ENCODE data around the gene CDK5R1.

CDK5R1 gene

DNA sequence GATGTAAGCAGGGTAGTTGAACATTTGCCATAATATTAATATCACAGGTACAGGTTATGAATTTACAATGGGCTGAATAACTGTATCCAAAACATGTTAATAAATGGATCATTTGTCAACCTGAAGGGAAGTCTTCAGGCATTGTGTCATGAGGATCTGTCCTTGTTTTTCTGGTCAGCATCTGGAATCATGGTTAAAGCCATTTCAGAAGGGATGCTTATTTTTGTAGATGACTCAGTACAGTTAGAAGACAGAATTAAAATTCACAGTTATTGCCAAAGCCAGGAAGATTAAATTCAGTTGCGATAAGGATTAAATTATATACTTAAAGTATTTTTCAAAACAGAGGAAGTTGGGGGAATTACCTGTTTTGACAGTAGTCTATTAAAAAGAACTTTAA is 34.5 kb upstream of the CDK5R1 start:
- Histone ChIP-seq H3K9me3 (no peaks in the 10 kb centered on the region), H3K27me3 (no peaks in the 10 kb centered on the region), H3K4me3 (ENCODE audit: low read depth, low read length) (no peak overlapping the region), H3K4me1 (no peaks in the 10 kb centered on the region), H3K36me3 (peaks cover 36% of the 10 kb centered on the region)
- no peak for DNase-seq
- TF ChIP-seq, protein P1, sequence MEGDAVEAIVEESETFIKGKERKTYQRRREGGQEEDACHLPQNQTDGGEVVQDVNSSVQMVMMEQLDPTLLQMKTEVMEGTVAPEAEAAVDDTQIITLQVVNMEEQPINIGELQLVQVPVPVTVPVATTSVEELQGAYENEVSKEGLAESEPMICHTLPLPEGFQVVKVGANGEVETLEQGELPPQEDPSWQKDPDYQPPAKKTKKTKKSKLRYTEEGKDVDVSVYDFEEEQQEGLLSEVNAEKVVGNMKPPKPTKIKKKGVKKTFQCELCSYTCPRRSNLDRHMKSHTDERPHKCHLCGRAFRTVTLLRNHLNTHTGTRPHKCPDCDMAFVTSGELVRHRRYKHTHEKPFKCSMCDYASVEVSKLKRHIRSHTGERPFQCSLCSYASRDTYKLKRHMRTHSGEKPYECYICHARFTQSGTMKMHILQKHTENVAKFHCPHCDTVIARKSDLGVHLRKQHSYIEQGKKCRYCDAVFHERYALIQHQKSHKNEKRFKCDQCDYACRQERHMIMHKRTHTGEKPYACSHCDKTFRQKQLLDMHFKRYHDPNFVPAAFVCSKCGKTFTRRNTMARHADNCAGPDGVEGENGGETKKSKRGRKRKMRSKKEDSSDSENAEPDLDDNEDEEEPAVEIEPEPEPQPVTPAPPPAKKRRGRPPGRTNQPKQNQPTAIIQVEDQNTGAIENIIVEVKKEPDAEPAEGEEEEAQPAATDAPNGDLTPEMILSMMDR (IDR thresholded peaks at IDR 0.05; ENCODE audit: low read depth, low read length): no peak

DNA sequence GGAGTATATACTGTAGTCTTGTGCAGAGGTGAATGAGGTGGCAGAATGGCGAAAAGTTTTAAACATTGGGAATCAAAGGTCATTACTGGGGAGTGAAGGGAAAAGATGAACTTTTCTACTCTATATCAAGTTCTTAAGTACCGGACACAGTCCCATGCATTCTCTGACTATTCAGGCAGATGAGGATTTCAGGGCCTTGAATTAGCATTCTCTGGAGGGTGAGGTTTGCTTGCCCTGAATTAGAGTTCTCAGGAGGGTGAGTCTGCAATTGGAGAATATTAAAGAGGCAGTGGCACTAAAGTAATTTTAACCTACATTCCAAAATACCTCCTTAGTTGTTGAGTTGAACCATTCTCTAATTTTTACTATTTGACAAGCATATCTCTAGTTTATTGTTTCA is 33.4 kb upstream of the CDK5R1 start:
- peaks cover 41% of the 10 kb centered on the region for H3K36me3 ChIP-seq

DNA sequence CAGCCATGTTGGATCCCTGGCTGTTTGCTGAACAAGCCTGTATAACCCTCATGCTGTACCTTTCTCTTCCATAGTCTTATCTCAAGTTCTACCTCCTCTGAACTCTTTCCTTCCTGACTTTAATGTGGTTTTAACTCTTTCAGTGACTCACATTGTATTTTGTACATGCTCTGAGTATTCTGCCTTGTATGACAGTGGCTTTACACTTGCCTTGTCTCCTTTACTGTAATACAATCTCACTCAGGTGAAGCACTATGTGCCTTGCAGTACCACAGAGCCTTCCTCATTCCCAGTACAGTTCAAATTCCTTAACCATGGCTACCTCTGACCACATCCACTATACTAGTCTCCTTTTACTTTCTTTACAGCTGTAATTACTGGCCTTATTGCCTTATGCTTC is 28.4 kb upstream of the CDK5R1 start:
- Histone ChIP-seq H3K27me3 (no peaks in the 10 kb centered on the region), H3K9me3 (no peaks in the 10 kb centered on the region), H3K4me1 (no peaks in the 10 kb centered on the region), H3K36me3 (peaks cover 26% of the 10 kb centered on the region), H3K4me3 (ENCODE audit: low read depth, low read length) (no peak overlapping the region)
- no peak for DNase-seq
- TF ChIP-seq, protein P1 (IDR thresholded peaks at IDR 0.05; ENCODE audit: low read depth, low read length): no peak

More for the DNA sequence above, 33.4 kb upstream of the CDK5R1 start:
- H3K9me3 ChIP-seq: no peaks in the 10 kb centered on the region
- no peak for DNase-seq
- H3K27me3 ChIP-seq: no peaks in the 10 kb centered on the region
- no peak overlapping the region for H3K4me3 ChIP-seq (ENCODE audit: low read depth, low read length)
- no peaks in the 10 kb centered on the region for H3K4me1 ChIP-seq
- TF ChIP-seq, protein P1 (IDR thresholded peaks at IDR 0.05; ENCODE audit: low read depth, low read length): no peak

DNA sequence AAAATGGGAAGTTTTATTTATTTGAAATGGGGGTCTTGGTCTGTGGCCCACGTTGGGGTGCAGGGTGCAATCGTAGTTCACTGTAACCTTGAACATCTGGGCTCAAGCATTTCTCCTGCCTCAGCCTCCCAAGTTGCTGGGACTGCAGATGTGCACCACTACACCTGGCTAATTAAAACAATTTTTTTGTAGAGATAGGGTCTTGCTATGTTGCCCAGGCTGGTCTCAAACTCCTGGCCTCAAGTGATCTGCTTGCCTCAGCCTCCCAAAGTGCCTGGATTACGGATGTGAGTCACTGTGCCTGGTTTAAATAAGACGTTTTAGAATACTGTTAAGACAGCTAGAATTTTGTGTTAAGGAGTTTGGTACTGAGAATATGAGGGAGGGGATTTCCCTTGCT is 26.7 kb upstream of the CDK5R1 start:
- peaks cover 17% of the 10 kb centered on the region for H3K36me3 ChIP-seq
- TF ChIP-seq, protein P1 (IDR thresholded peaks at IDR 0.05; ENCODE audit: low read depth, low read length): no peak

DNA sequence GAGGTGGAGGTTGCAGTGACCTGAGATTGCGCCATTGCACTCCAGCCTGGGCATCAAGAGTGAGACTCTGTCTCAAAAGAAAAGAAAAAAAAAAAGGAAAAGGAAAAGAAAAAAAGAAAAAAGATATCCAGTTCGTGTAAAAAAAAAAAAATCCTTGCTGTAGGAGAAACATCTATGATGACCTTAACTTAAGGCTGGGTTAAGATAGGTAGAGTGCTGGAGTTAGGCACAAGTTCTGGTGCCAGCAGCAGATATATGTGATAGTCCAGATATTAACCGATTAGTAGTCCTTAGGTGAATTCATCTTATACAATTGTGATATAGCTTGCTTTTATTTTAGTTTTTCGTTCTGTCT is 25.3 kb upstream of the CDK5R1 start:
- Histone ChIP-seq H3K36me3 (peaks cover 13% of the 10 kb centered on the region), H3K27me3 (no peaks in the 10 kb centered on the region), H3K4me1 (no peaks in the 10 kb centered on the region), H3K9me3 (no peaks in the 10 kb centered on the region), H3K4me3 (ENCODE audit: low read depth, low read length) (no peak overlapping the region)
- no peak for DNase-seq
- TF ChIP-seq, protein P1 (IDR thresholded peaks at IDR 0.05; ENCODE audit: low read depth, low read length): no peak

More for the DNA sequence above, 26.7 kb upstream of the CDK5R1 start:
- no peak for DNase-seq
- no peaks in the 10 kb centered on the region for H3K9me3 ChIP-seq
- no peak overlapping the region for H3K4me3 ChIP-seq (ENCODE audit: low read depth, low read length)
- no peaks in the 10 kb centered on the region for H3K27me3 ChIP-seq
- H3K4me1 ChIP-seq: no peaks in the 10 kb centered on the region

DNA sequence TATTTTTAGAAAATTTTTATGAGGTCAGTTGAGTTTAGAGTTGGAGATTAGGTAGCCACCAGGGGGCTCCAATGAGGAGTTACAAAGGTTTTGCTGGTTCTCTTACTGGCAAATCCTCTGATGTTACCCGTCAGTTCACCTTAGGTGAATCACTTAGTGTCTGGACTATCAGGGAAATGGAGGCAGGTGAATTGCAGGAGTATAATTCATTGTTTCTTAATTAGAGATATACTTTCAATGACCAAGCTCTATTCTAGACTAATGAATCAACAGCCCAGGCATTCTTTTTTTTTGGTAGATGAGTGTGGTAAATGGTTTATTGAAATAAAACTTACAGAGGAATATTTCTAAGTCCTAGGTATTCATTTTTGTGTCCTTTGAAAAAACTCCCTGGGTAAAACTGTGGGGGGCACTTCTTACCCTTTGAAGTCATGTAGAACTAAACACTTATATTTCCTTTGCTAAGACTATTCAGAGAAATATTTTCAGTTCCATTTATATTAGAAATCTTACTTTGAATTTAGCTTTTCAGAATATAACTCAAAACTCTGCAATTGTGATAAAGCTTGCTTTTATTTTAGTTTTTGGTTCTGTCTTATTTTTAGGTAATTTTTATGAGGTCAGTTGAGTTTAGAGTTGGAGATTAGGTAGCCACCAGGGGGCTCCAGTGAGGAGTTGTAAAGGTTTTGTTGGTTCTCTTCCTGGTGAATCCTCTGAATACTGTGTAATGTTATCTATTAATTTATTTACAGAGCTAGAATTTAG is 24.8 kb upstream of the CDK5R1 start:
- Histone ChIP-seq H3K4me1 (no peaks in the 10 kb centered on the region), H3K4me3 (ENCODE audit: low read depth, low read length) (no peak overlapping the region), H3K36me3 (peaks cover 11% of the 10 kb centered on the region), H3K9me3 (no peaks in the 10 kb centered on the region), H3K27me3 (no peaks in the 10 kb centered on the region)
- DNase-seq: peak; percentile 57
- TF ChIP-seq, protein P1 (IDR thresholded peaks at IDR 0.05; ENCODE audit: low read depth, low read length): peak; percentile 70
